H1 (cell line): ENCODE measurements around the gene PANX3. TPM values are rescaled to one million over a fixed set of nuclear protein-coding genes. Genes with fewer than 3 reads are reported as not detected.

Experiments
- CTCF ChIA-PET: fragments of 300-600 bp; sonication (Branson Sonifier 250); formaldehyde crosslinking; loops from one replicate; lab custom pipeline; 2021; ENCODE audit not compliant: partially characterized antibody; lab: Charles Lee
- POLR2A ChIA-PET: fragments of 300-600 bp; sonication (Branson Sonifier 250); formaldehyde crosslinking; loops from one replicate; lab custom pipeline; 2021; ENCODE audit warnings: inconsistent platforms; ENCODE audit not compliant: partially characterized antibody; lab: Charles Lee
- DNase-seq, 2 experiments: peaks; one replicate each; pipeline versions ENCODE4 v3.0.0 to v3.0.0-alpha.2; 2010 to 2022; ENCODE audit warnings: low spot score in 2 of 2, low read depth in 1 of 2, mixed read lengths in 1 of 2
- FAIRE-seq: peaks from 2 replicates; lab custom pipeline; 2011; peaks lifted over from hg19 to GRCh38; lab: Jason Lieb, UNC
- H2AFZ ChIP-seq: 2 replicates; pipeline ENCODE4 v1.8.1; 2012; ENCODE audit warnings: low read length, inconsistent platforms
- H2AK5ac ChIP-seq: 2 replicates; pipeline ENCODE4 v1.6.1; 2013; ENCODE audit warnings: low read depth, low read length
- H2BK120ac ChIP-seq: replicated peaks from 2 replicates; pipeline ENCODE3; 2013; ENCODE audit warnings: low read depth, low read length, inconsistent platforms
- H2BK12ac ChIP-seq: 2 replicates; pipeline ENCODE4 v1.6.1; 2013; ENCODE audit warnings: low read depth, low read length
- H2BK15ac ChIP-seq: 2 replicates; pipeline ENCODE4 v1.6.1; 2013; ENCODE audit warnings: low read length
- H2BK20ac ChIP-seq: 2 replicates; pipeline ENCODE4 v1.6.1; 2013; ENCODE audit warnings: low read length
- H2BK5ac ChIP-seq: 2 replicates; pipeline ENCODE4 v1.6.1; 2013; ENCODE audit warnings: low read depth, low read length
- H3K14ac ChIP-seq: 2 replicates; pipeline ENCODE4 v1.6.1; 2013; ENCODE audit warnings: inconsistent platforms; ENCODE audit not compliant: insufficient read length
- H3K18ac ChIP-seq: 2 replicates; pipeline ENCODE4 v1.6.1; 2013; ENCODE audit warnings: low read length; ENCODE audit errors: extremely low read depth
- H3K23ac ChIP-seq: 2 replicates; pipeline ENCODE4 v1.6.1; 2013; ENCODE audit warnings: inconsistent platforms; ENCODE audit not compliant: insufficient read length
- H3K23me2 ChIP-seq: 2 replicates; pipeline ENCODE4 v1.6.1; 2013; ENCODE audit warnings: low read depth, low read length
- H3K27ac ChIP-seq: 2 replicates; pipeline ENCODE4 v1.6.1; 2011; ENCODE audit warnings: low read depth, low read length, inconsistent platforms
- H3K27me3 ChIP-seq, 4 experiments: replicated peaks in 1 of 4; 1 replicate in 1 of 4; 2 replicates in 3 of 4; pipeline versions ENCODE4 v1.6.1 to v1.8.1; 2011 to 2013; ENCODE audit warnings: low read length in 3 of 4, mild to moderate bottlenecking in 3 of 4, inconsistent platforms in 2 of 4, mixed read lengths in 2 of 4, moderate library complexity in 1 of 4; ENCODE audit not compliant: control insufficient read depth in 3 of 4, insufficient read depth in 3 of 4; ENCODE audit errors: extremely low read depth in 1 of 4
- H3K36me3 ChIP-seq, 4 experiments: 2 replicates each; pipeline versions ENCODE4 v1.6.1 to v1.8.1; 2011 to 2013; ENCODE audit warnings: mild to moderate bottlenecking in 4 of 4, low read length in 3 of 4, moderate library complexity in 2 of 4, control low read depth in 1 of 4, inconsistent platforms in 1 of 4; ENCODE audit not compliant: insufficient read depth in 4 of 4, control insufficient read depth in 2 of 4
- H3K4ac ChIP-seq: replicated peaks from 2 replicates; pipeline ENCODE3; 2013; ENCODE audit warnings: low read length, low read depth, mixed read lengths, inconsistent platforms; ENCODE audit not compliant: insufficient read length
- H3K4me1 ChIP-seq, 4 experiments: replicated peaks in 1 of 4; 1 replicate in 1 of 4; 2 replicates in 3 of 4; pipeline versions ENCODE4 v1.6.1 to v1.8.1; 2011 to 2013; ENCODE audit warnings: low read length in 3 of 4, inconsistent platforms in 2 of 4, mixed read lengths in 1 of 4; ENCODE audit not compliant: insufficient read depth in 4 of 4, control insufficient read depth in 3 of 4
- H3K4me2 ChIP-seq, 2 experiments: 2 replicates each; pipeline versions ENCODE4 v1.6.1 to v1.8.1; 2011 to 2013; ENCODE audit warnings: low read depth in 2 of 2, low read length in 2 of 2, control low read depth in 1 of 2, inconsistent platforms in 1 of 2, mild to moderate bottlenecking in 1 of 2; ENCODE audit not compliant: insufficient read depth in 1 of 2
- H3K4me3 ChIP-seq, 4 experiments: fragments of 200-600, 300-600 bp in 1 of 4; sonication (generic), shearing (Covaris generic), sonication (Bioruptor Twin) in 1 of 4; 2 replicates each; pipeline versions ENCODE4 v1.5.1 to v1.8.1; 2011 to 2016; ENCODE audit warnings: low read length in 4 of 4, low read depth in 3 of 4, control low read depth in 2 of 4, inconsistent platforms in 2 of 4, mild to moderate bottlenecking in 2 of 4, mixed read lengths in 1 of 4, moderate library complexity in 1 of 4; ENCODE audit not compliant: insufficient read depth in 2 of 4; ENCODE audit errors: extremely low read depth in 1 of 4
- H3K56ac ChIP-seq: replicated peaks from 2 replicates; pipeline ENCODE3; 2013; ENCODE audit warnings: low read depth, mild to moderate bottlenecking, mixed read lengths, low read length, inconsistent platforms; ENCODE audit not compliant: insufficient read length
- H3K79me1 ChIP-seq: 2 replicates; pipeline ENCODE4 v1.6.1; 2013; ENCODE audit warnings: low read depth, low read length, control low read depth
- H3K79me2 ChIP-seq, 2 experiments: 2 replicates each; pipeline versions ENCODE4 v1.6.1 to v1.8.1; 2012 to 2013; ENCODE audit warnings: low read length in 2 of 2, mild to moderate bottlenecking in 2 of 2, inconsistent platforms in 1 of 2; ENCODE audit not compliant: insufficient read depth in 2 of 2, control insufficient read depth in 1 of 2
- H3K9ac ChIP-seq, 4 experiments: replicated peaks in 1 of 4; 1 replicate in 1 of 4; 2 replicates in 3 of 4; pipeline versions ENCODE4 v1.6.1 to v1.8.1; 2011 to 2013; ENCODE audit warnings: low read depth in 3 of 4, low read length in 3 of 4, control low read depth in 2 of 4, mild to moderate bottlenecking in 2 of 4, moderate library complexity in 2 of 4, inconsistent platforms in 1 of 4; ENCODE audit errors: extremely low read depth in 1 of 4
- H3K9me3 ChIP-seq, 2 experiments: 2 replicates each; pipeline versions ENCODE4 v1.6.1 to v1.8.1; 2012 to 2013; ENCODE audit warnings: mild to moderate bottlenecking in 2 of 2, moderate library complexity in 2 of 2, control low read depth in 1 of 2, inconsistent platforms in 1 of 2, low read depth in 1 of 2, low read length in 1 of 2, mixed read lengths in 1 of 2; ENCODE audit not compliant: insufficient read depth in 2 of 2
- H4K20me1 ChIP-seq, 2 experiments: replicated peaks in 1 of 2; 2 replicates each; pipeline versions ENCODE3 to v1.8.1; 2011 to 2013; ENCODE audit warnings: inconsistent platforms in 2 of 2, low read length in 2 of 2, mild to moderate bottlenecking in 1 of 2; ENCODE audit not compliant: insufficient read depth in 2 of 2, control insufficient read depth in 1 of 2
- H4K5ac ChIP-seq: 2 replicates; pipeline ENCODE4 v1.6.1; 2013; ENCODE audit warnings: low read length, low read depth, mixed read lengths, inconsistent platforms; ENCODE audit not compliant: insufficient read length
- H4K8ac ChIP-seq: 2 replicates; pipeline ENCODE4 v1.8.0; 2013; ENCODE audit warnings: mild to moderate bottlenecking, moderate library complexity, low read length, inconsistent platforms; ENCODE audit not compliant: insufficient read depth; ENCODE audit errors: extremely low read depth
- H4K91ac ChIP-seq: replicated peaks from 2 replicates; pipeline ENCODE3; 2013; ENCODE audit warnings: low read length, mixed read lengths, inconsistent platforms; ENCODE audit not compliant: insufficient read length
- CTCF ChIP-seq, 3 experiments: IDR thresholded peaks; 1 replicate in 2 of 3; 2 replicates in 1 of 3; pipeline versions ENCODE4 v1.5.1 to v1.6.1; 2011; ENCODE audit warnings: low read length in 3 of 3, mild to moderate bottlenecking in 3 of 3, inconsistent platforms in 2 of 3, low read depth in 1 of 3, moderate library complexity in 1 of 3; ENCODE audit not compliant: insufficient read depth in 1 of 3; ENCODE audit errors: control extremely low read depth in 1 of 3
- RAD21 ChIP-seq, 2 experiments: IDR thresholded peaks in 1 of 2; conservative IDR thresholded peaks in 1 of 2; 2 replicates each; pipeline ENCODE4 v1.6.1; 2011; ENCODE audit warnings: low read depth in 2 of 2, low read length in 2 of 2, improper control_type of control experiment in 1 of 2, inconsistent platforms in 1 of 2, mild to moderate bottlenecking in 1 of 2, moderate library complexity in 1 of 2
- SIN3A ChIP-seq, 2 experiments: IDR thresholded peaks in 1 of 2; conservative IDR thresholded peaks in 1 of 2; 2 replicates each; pipeline ENCODE4 v1.6.1; 2011 to 2012; ENCODE audit warnings: low read length in 2 of 2, improper control_type of control experiment in 1 of 2, low read depth in 1 of 2, mild to moderate bottlenecking in 1 of 2
- WGBS, 2 experiments: shearing (Covaris generic) in 1 of 2; methylation state at CpG; one replicate each; pipeline versions ENCODE4 v1.1.6 to v1.1.7; 2013 to 2015; ENCODE audit warnings: low lambda C conversion rate in 2 of 2, mixed read lengths in 2 of 2, inconsistent platforms in 1 of 2, low coverage in 1 of 2, missing lambda C conversion rate in 1 of 2; ENCODE audit not compliant: insufficient replicate concordance in 2 of 2, insufficient coverage in 1 of 2, insufficient read length in 1 of 2; ENCODE audit errors: extremely low coverage in 1 of 2, missing lambda C conversion rate in 1 of 2; 5-methylcytosine and 5-hydroxymethylcytosine counted together
- polyA plus RNA-seq, 7 experiments: library from polyadenylated mRNA; depleted of rRNA in 3 of 7; stranded (reverse) in 5 of 7; unstranded in 2 of 7; fragments of >200 nt in 5 of 7; fragments of 200-250 nt in 2 of 7; gene quantifications; 1 replicate in 5 of 7; 2 replicates in 1 of 7; 4 replicates in 1 of 7; pipeline versions ENCODE4 v1.2.1 to v1.2.3, GENCODE V29; 2011 to 2013; ENCODE audit warnings: missing spikeins in 2 of 7, mixed read lengths in 2 of 7
- total RNA-seq: library from RNA; stranded (reverse); fragmentation: NEBNext Ultra II Directional; extraction: Animal tissue kit (Norgen Biotek cat#: 25700); gene quantifications from 2 replicates; pipeline ENCODE4 v1.2.1, GENCODE V29; 2021

The PANX3 gene
- total and polyA plus RNA-seq, 2 of the 8 experiments (the other 6 are each of a cell fraction or from before 2014, with no cell fraction given): not detected

GRCh38 chr11:124633355-124633754, 22.1 kb downstream of the PANX3 start:
- Histone ChIP-seq H2BK15ac (no peak overlapping the region), H3K27me3 (no peaks in the 10 kb centered on the region), H3K36me3 (peaks cover 7 to 62% (median 42%) of the 10 kb centered on the region in 4 experiments), H2BK120ac (no peak overlapping the region), H2BK12ac (no peak overlapping the region), H4K91ac (no peak overlapping the region), H3K9ac (no peak overlapping the region), H3K9me3 (no peaks in the 10 kb centered on the region), H3K4me1 (0 out of 7 replicates have a peak, but pooled peaks cover 0 to 1% (median 0%) of the 10 kb centered on the region in 4 experiments), H3K18ac (no peak overlapping the region), H4K8ac (no peak overlapping the region), H3K4me3 (no peak overlapping the region), H3K14ac (no peak overlapping the region), H3K23ac (no peak overlapping the region), H2AFZ (no peak overlapping the region), H3K56ac (no peak overlapping the region), H3K4me2 (no peak overlapping the region), H3K79me1 (no peaks in the 10 kb centered on the region), H2BK20ac (no peak overlapping the region), H3K79me2 (no peaks in the 10 kb centered on the region), H4K5ac (no peak overlapping the region), H4K20me1 (no peaks in the 10 kb centered on the region), H2BK5ac (no peak overlapping the region), H2AK5ac (no peak overlapping the region), H3K27ac (no peak overlapping the region), H3K23me2 (no peaks in the 10 kb centered on the region), H3K4ac (no peak overlapping the region)
- no peak for DNase-seq
- WGBS, 2 experiments: 88% methylated on average over 1 of the region's 1 CpG; no CpG with 5 or more reads in 1 of the 2 experiments
- ChIA-PET CTCF (interaction anchor here (0.7 to 3.8 kb wide), 11 partner anchors 9 to 233 kb away, joined by 3 to 25 read pairs (median 4); partner anchors contain the start of gene TBRG1), POLR2A (no interaction called here)
- TF ChIP-seq CTCF (IDR thresholded peaks at IDR 0.05; ENCODE audit: control extremely low read depth in 1 of 3, insufficient read depth in 1 of 3, low read depth in 1 of 3, low read length in 3 of 3) (peak in 2 of 3 experiments; percentile 6 to 18; a peak in 2 of 4 replicates), RAD21 (IDR thresholded peaks at IDR 0.05 in 1 of 2, conservative IDR thresholded peaks at IDR 0.05 in 1 of 2; ENCODE audit: low read depth in 2 of 2, low read length in 2 of 2) (peak in 1 of 2 experiments; percentile 9; a peak in 1 of 4 replicates), SIN3A (conservative IDR thresholded peaks at IDR 0.05 in 1 of 2, IDR thresholded peaks at IDR 0.05 in 1 of 2; ENCODE audit: low read depth in 1 of 2, low read length in 2 of 2) (no peak)
- FAIRE-seq: no peak
